ENCODE results near the gene POLR1F. TPM values are rescaled to one million over a fixed set of nuclear protein-coding genes. Genes with fewer than 3 reads are reported as not detected.
"Not testable (repeated sequence)": the region's sequence is repeated elsewhere in the genome, so short reads cannot be mapped to it uniquely, and the experiment has no call there.

POLR1F gene
- total RNA-seq, 1 experiment from 2014 or later = 20.7 TPM

GRCh38 chr7:19692111-19692828, 16.6 kb downstream of the POLR1F start:
- Histone ChIP-seq H3K36me3 (ENCODE audit: control insufficient read depth, insufficient read depth, low read length) (peaks cover 3% of the 10 kb centered on the region; the same call in 1 of the 2 replicates), H3K27ac (ENCODE audit: low read length) (no peak overlapping the region), H3K4me3 (ENCODE audit: low read depth in 2 of 2, low read length in 2 of 2) (no peak overlapping the region), H3K4me1 (ENCODE audit: control insufficient read depth, insufficient read depth, low read length) (no peaks in the 10 kb centered on the region), H3K9me3 (ENCODE audit: control insufficient read depth, insufficient read depth, low read depth, low read length) (no peaks in the 10 kb centered on the region; the same call in 1 of the 2 replicates), H3K27me3 (ENCODE audit: control insufficient read depth, insufficient read depth, low read length) (no peaks in the 10 kb centered on the region)
- ChIA-PET CTCF (no interaction called here), POLR2A (no interaction called here)
- in situ Hi-C loops (cut with HindIII; ENCODE audit: low pct_unique_long_range_greater_than_20kb, low sequenced_read_pairs) (no loop called here), intact Hi-C loops (cut with micrococcal nuclease; ENCODE audit: unreplicated experiment) (no loop called here)
- DNase-seq (ENCODE audit: low read depth, low spot score) = no peak
- ATAC-seq = no peak
- no TSS peak for BruUV-seq (replicated peaks)
- TF ChIP-seq TCF7L2 (IDR thresholded peaks at IDR 0.05; ENCODE audit: low read depth, low read length) (no peak), SIN3A (IDR thresholded peaks at IDR 0.05; ENCODE audit: borderline replicate concordance, insufficient read depth, low read depth, low read length) (no peak), POLR2AphosphoS5 (IDR thresholded peaks at IDR 0.05; ENCODE audit: low read depth, low read length) (no peak), REST (IDR thresholded peaks at IDR 0.05; ENCODE audit: insufficient read depth in 1 of 2, low read depth in 2 of 2, low read length in 1 of 2) (no peak), CTCF (IDR thresholded peaks at IDR 0.05) (no peak)

- ChIA-PET CTCF (interaction anchor here (0.5 kb wide), 1 partner anchor 1025 kb away, joined by 3 read pairs; no protein-coding TSS in a partner anchor), POLR2A (no interaction called here)
- Histone ChIP-seq H3K27me3 (ENCODE audit: control insufficient read depth, insufficient read depth, low read length) (no peaks in the 10 kb centered on the region), H3K4me1 (ENCODE audit: control insufficient read depth, insufficient read depth, low read length) (no peaks in the 10 kb centered on the region), H3K9me3 (ENCODE audit: control insufficient read depth, insufficient read depth, low read depth, low read length) (no peaks in the 10 kb centered on the region; the same call in 1 of the 2 replicates), H3K4me3 (ENCODE audit: low read depth in 2 of 2, low read length in 2 of 2) (no peak overlapping the region), H3K36me3 (ENCODE audit: control insufficient read depth, insufficient read depth, low read length) (no peaks in the 10 kb centered on the region), H3K27ac (ENCODE audit: low read length) (no peak overlapping the region)
- no TSS peak for BruUV-seq (replicated peaks)
- DNase-seq (ENCODE audit: low read depth, low spot score) (no peak), ATAC-seq (no peak)
- intact Hi-C loops (cut with micrococcal nuclease; ENCODE audit: unreplicated experiment) = no loop called here
- in situ Hi-C loops (cut with HindIII; ENCODE audit: low pct_unique_long_range_greater_than_20kb, low sequenced_read_pairs) = no loop called here
- no peak for TF ChIP-seq SIN3A (IDR thresholded peaks at IDR 0.05; ENCODE audit: borderline replicate concordance, insufficient read depth, low read depth, low read length)
- TF ChIP-seq CTCF (IDR thresholded peaks at IDR 0.05) = no peak
- no peak for TF ChIP-seq REST (IDR thresholded peaks at IDR 0.05; ENCODE audit: insufficient read depth in 1 of 2, low read depth in 2 of 2, low read length in 1 of 2)
- TF ChIP-seq POLR2AphosphoS5 (IDR thresholded peaks at IDR 0.05; ENCODE audit: low read depth, low read length) = no peak
- TF ChIP-seq TCF7L2 (IDR thresholded peaks at IDR 0.05; ENCODE audit: low read depth, low read length) = no peak
Observed at GRCh38 chr7:19690736-19691135, 18.1 kb downstream of the POLR1F start.

GRCh38 chr7:19689130-19689529, 19.7 kb downstream of the POLR1F start:
- in situ Hi-C loops (cut with HindIII; ENCODE audit: low pct_unique_long_range_greater_than_20kb, low sequenced_read_pairs); H3K27me3 ChIP-seq (ENCODE audit: control insufficient read depth, insufficient read depth, low read length); H3K4me1 ChIP-seq (ENCODE audit: control insufficient read depth, insufficient read depth, low read length); BruUV-seq (replicated peaks); intact Hi-C loops (cut with micrococcal nuclease; ENCODE audit: unreplicated experiment); H3K9me3 ChIP-seq (ENCODE audit: control insufficient read depth, insufficient read depth, low read depth, low read length); DNase-seq (ENCODE audit: low read depth, low spot score); H3K36me3 ChIP-seq (ENCODE audit: control insufficient read depth, insufficient read depth, low read length); CTCF ChIA-PET; ATAC-seq; H3K27ac ChIP-seq (ENCODE audit: low read length); H3K4me3 ChIP-seq (ENCODE audit: low read depth in 2 of 2, low read length in 2 of 2): not testable (repeated sequence)
- POLR2A ChIA-PET = interaction anchor here (0.7 kb wide), 1 partner anchor 37 kb away, joined by 3 read pairs; no protein-coding TSS in a partner anchor
